Stomach (tissue), 4 donors: ENCODE measurements around the gene FGFRL1.

ENCODE experiments used
- EP300 ChIP-seq: sonication (generic); formaldehyde crosslinking; IDR thresholded peaks from one replicate; pipeline ENCODE4 v1.6.1; 2017; ENCODE audit warnings: antibody characterized with exemption
- POLR2A ChIP-seq, 4 donors: fragments of 450-650 bp; IDR thresholded peaks; one replicate each; pipeline ENCODE4 v1.6.1; 2016; ENCODE audit warnings: antibody characterized with exemption in 4 of 4, control low read depth in 2 of 4, mild to moderate bottlenecking in 1 of 4, moderate library complexity in 1 of 4

GRCh38 chr4:1017211-1017610 is 5.8 kb downstream of the FGFRL1 start:
- TF ChIP-seq POLR2A (IDR thresholded peaks at IDR 0.05) (no peak), EP300 (no peak)
